GM06990 (cell line): Measurements from ENCODE around the gene NEK2.

Source experiments
- DNase-seq: peaks from one replicate; pipeline ENCODE4 v3.0.0-alpha.2; 2011; ENCODE audit not compliant: insufficient read length; ENCODE audit errors: extremely low read depth
- H3K27me3 ChIP-seq: replicated peaks from 2 replicates; pipeline ENCODE4 v1.6.0; 2011; ENCODE audit warnings: low read length; ENCODE audit not compliant: control insufficient read depth, insufficient read depth
- H3K36me3 ChIP-seq: 2 replicates; pipeline ENCODE4 v1.5.1; 2011; ENCODE audit warnings: low read length; ENCODE audit not compliant: control insufficient read depth, insufficient read depth
- H3K4me3 ChIP-seq: replicated peaks from 2 replicates; pipeline ENCODE4 v1.5.1; 2011; ENCODE audit warnings: low read depth, mild to moderate bottlenecking, control low read depth, low read length
- CTCF ChIP-seq: IDR thresholded peaks from 2 replicates; pipeline ENCODE4 v1.5.1; 2011; ENCODE audit warnings: low read length, control low read depth, mild to moderate bottlenecking, inconsistent platforms; ENCODE audit not compliant: insufficient read depth, poor library complexity, severe bottlenecking

The NEK2 gene

GRCh38 chr1:211613108-211613947, 62.1 kb downstream of the NEK2 start:
- no peaks in the 10 kb centered on the region for H3K36me3 ChIP-seq
- no peak for DNase-seq
- H3K27me3 ChIP-seq, result no peaks in the 10 kb centered on the region
- no peak for TF ChIP-seq CTCF
- H3K4me3 ChIP-seq, result no peak overlapping the region

GRCh38 chr1:211612786-211613107, 62.7 kb downstream of the NEK2 start:
- no peaks in the 10 kb centered on the region for H3K27me3 ChIP-seq
- no peak for TF ChIP-seq CTCF
- no peak overlapping the region for H3K4me3 ChIP-seq
- DNase-seq, result no peak
- H3K36me3 ChIP-seq, result no peaks in the 10 kb centered on the region
